H9 (cell line): ENCODE measurements around the gene PFKFB2. TPM values are rescaled to one million over a fixed set of nuclear protein-coding genes. Genes with fewer than 3 reads are reported as not detected.

Experiments used
- DNase-seq: peaks from one replicate; pipeline ENCODE4 v3.0.0-alpha.2; 2017
- H2AFZ ChIP-seq: one replicate; pipeline ENCODE4 v1.6.1; 2013; ENCODE audit warnings: mild to moderate bottlenecking, low read length, control low read depth, moderate library complexity
- H2AK5ac ChIP-seq: 2 replicates; pipeline ENCODE4 v1.6.1; 2013; ENCODE audit warnings: low read length, control low read depth, mixed read lengths; ENCODE audit not compliant: insufficient read length
- H2BK120ac ChIP-seq: one replicate; pipeline ENCODE4 v1.6.1; 2013; ENCODE audit warnings: low read depth, mild to moderate bottlenecking, low read length, control low read depth, inconsistent platforms; ENCODE audit not compliant: poor library complexity, severe bottlenecking
- H2BK12ac ChIP-seq: 2 replicates; pipeline ENCODE4 v1.6.1; 2013; ENCODE audit warnings: low read length, control low read depth, mixed read lengths, low read depth; ENCODE audit not compliant: insufficient read length
- H2BK15ac ChIP-seq: 2 replicates; pipeline ENCODE4 v1.6.1; 2013; ENCODE audit warnings: low read depth, low read length, control low read depth
- H2BK20ac ChIP-seq: one replicate; pipeline ENCODE4 v1.6.1; 2013; ENCODE audit warnings: low read depth, mild to moderate bottlenecking, low read length, control low read depth, inconsistent platforms; ENCODE audit not compliant: poor library complexity, severe bottlenecking
- H2BK5ac ChIP-seq: 2 replicates; pipeline ENCODE4 v1.6.1; 2013; ENCODE audit warnings: low read length, control low read depth, mixed read lengths; ENCODE audit not compliant: insufficient read length
- H3K14ac ChIP-seq: 2 replicates; pipeline ENCODE4 v1.6.1; 2013; ENCODE audit warnings: low read length, control low read depth; ENCODE audit not compliant: insufficient read depth
- H3K18ac ChIP-seq: 2 replicates; pipeline ENCODE4 v1.6.1; 2013; ENCODE audit warnings: low read depth, mild to moderate bottlenecking, mixed read lengths, low read length, control low read depth; ENCODE audit not compliant: insufficient read length
- H3K23ac ChIP-seq: 2 replicates; pipeline ENCODE4 v1.6.1; 2013; ENCODE audit warnings: low read length, control low read depth, mixed read lengths, low read depth; ENCODE audit not compliant: insufficient read length
- H3K23me2 ChIP-seq: 2 replicates; pipeline ENCODE4 v1.6.1; 2013; ENCODE audit warnings: low read depth, mild to moderate bottlenecking, mixed read lengths, low read length, control low read depth; ENCODE audit not compliant: insufficient read length, poor library complexity, severe bottlenecking
- H3K27ac ChIP-seq: 2 replicates; pipeline ENCODE4 v1.5.1; 2013; ENCODE audit warnings: low read length, control low read depth, mixed read lengths, low read depth; ENCODE audit not compliant: insufficient read length
- H3K27me3 ChIP-seq: 2 replicates; pipeline ENCODE4 v1.6.1; 2013; ENCODE audit warnings: low read length, control low read depth, inconsistent platforms; ENCODE audit not compliant: insufficient read depth
- H3K4ac ChIP-seq: 2 replicates; pipeline ENCODE4 v1.6.1; 2013; ENCODE audit warnings: low read depth, mild to moderate bottlenecking, control low read depth, inconsistent platforms, low read length, moderate library complexity
- H3K4me1 ChIP-seq: 2 replicates; pipeline ENCODE4 v1.6.1; 2013; ENCODE audit warnings: low read length, control low read depth, inconsistent platforms; ENCODE audit not compliant: insufficient read depth
- H3K4me2 ChIP-seq: 2 replicates; pipeline ENCODE4 v1.6.1; 2013; ENCODE audit warnings: low read length, control low read depth, mixed read lengths; ENCODE audit not compliant: insufficient read length, insufficient read depth
- H3K56ac ChIP-seq: 2 replicates; pipeline ENCODE4 v1.6.1; 2013; ENCODE audit warnings: low read depth, mild to moderate bottlenecking, mixed read lengths, low read length, control low read depth; ENCODE audit not compliant: insufficient read length
- H3K79me1 ChIP-seq: 2 replicates; pipeline ENCODE4 v1.6.1; 2013; ENCODE audit warnings: low read depth, mild to moderate bottlenecking, moderate library complexity, low read length, control low read depth, inconsistent platforms; ENCODE audit not compliant: insufficient read depth, poor library complexity, severe bottlenecking
- H3K79me2 ChIP-seq: 2 replicates; pipeline ENCODE4 v1.6.1; 2013; ENCODE audit warnings: low read length, control low read depth, inconsistent platforms; ENCODE audit not compliant: insufficient read depth
- H3K9ac ChIP-seq: 2 replicates; pipeline ENCODE4 v1.6.1; 2013; ENCODE audit warnings: low read length, control low read depth, mixed read lengths; ENCODE audit not compliant: insufficient read length; ENCODE audit errors: extremely low read depth
- H3K9me3 ChIP-seq: one replicate; pipeline ENCODE4 v1.6.1; 2013; ENCODE audit warnings: low read depth, low read length, inconsistent platforms; ENCODE audit not compliant: control insufficient read depth
- H3T11ph ChIP-seq: one replicate; pipeline ENCODE4 v1.6.1; 2013; ENCODE audit warnings: mild to moderate bottlenecking, low read length, control low read depth, inconsistent platforms
- H4K20me1 ChIP-seq: one replicate; pipeline ENCODE4 v1.6.1; 2013; ENCODE audit not compliant: control insufficient read depth, insufficient read length, insufficient read depth
- H4K5ac ChIP-seq: 2 replicates; pipeline ENCODE4 v1.6.1; 2013; ENCODE audit warnings: low read depth, mild to moderate bottlenecking, mixed read lengths, low read length, control low read depth; ENCODE audit not compliant: insufficient read length
- H4K8ac ChIP-seq: replicated peaks from 2 replicates; pipeline ENCODE4 v1.6.1; 2013; ENCODE audit warnings: low read length, control low read depth, mixed read lengths, low read depth; ENCODE audit not compliant: insufficient read length
- H4K91ac ChIP-seq: 2 replicates; pipeline ENCODE4 v1.6.1; 2013; ENCODE audit warnings: low read depth, mild to moderate bottlenecking, moderate library complexity, mixed read lengths, low read length, control low read depth; ENCODE audit not compliant: insufficient read length
- H3K27ac Mint-ChIP-seq, 3 experiments: 2 replicates in 2 of 3; 3 replicates in 1 of 3; pipeline ENCODE4 v1.8.0; 2020 to 2021; ENCODE audit warnings: mixed read lengths in 3 of 3, mild to moderate bottlenecking in 1 of 3, moderate library complexity in 1 of 3
- H3K27me3 Mint-ChIP-seq: 2 replicates; pipeline ENCODE4 v1.8.0; 2021; ENCODE audit warnings: low read depth, mild to moderate bottlenecking, moderate library complexity, mixed read lengths
- H3K36me3 Mint-ChIP-seq, 3 experiments: 2 replicates in 2 of 3; 3 replicates in 1 of 3; pipeline ENCODE4 v1.8.0; 2020 to 2021; ENCODE audit warnings: low read depth in 3 of 3, mixed read lengths in 3 of 3; ENCODE audit not compliant: insufficient read depth in 1 of 3
- H3K4me1 Mint-ChIP-seq, 2 experiments: 2 replicates each; pipeline ENCODE4 v1.8.0; 2020; ENCODE audit warnings: mixed read lengths in 2 of 2
- H3K4me3 Mint-ChIP-seq, 2 experiments: 2 replicates in 1 of 2; 3 replicates in 1 of 2; pipeline ENCODE4 v1.8.0; 2020 to 2021; ENCODE audit warnings: mild to moderate bottlenecking in 2 of 2, mixed read lengths in 2 of 2, moderate library complexity in 1 of 2
- H3K9me3 Mint-ChIP-seq, 2 experiments: 2 replicates in 1 of 2; 3 replicates in 1 of 2; pipeline ENCODE4 v1.8.0; 2020; ENCODE audit warnings: mild to moderate bottlenecking in 2 of 2, mixed read lengths in 2 of 2, moderate library complexity in 1 of 2
- CTCF ChIP-seq: fragments of 200-600 bp; sonication (generic); conservative IDR thresholded peaks from 3 replicates; pipeline ENCODE4 v1.8.0; 2021; ENCODE audit warnings: antibody characterized with exemption, mild to moderate bottlenecking
- WGBS: extraction: QIAGEN DNeasy Blood & Tissue Kit; methylation state at CpG from one replicate; pipeline ENCODE4 v1.1.7; 2013; ENCODE audit warnings: missing lambda C conversion rate, low lambda C conversion rate, mixed read lengths; ENCODE audit not compliant: insufficient read length; ENCODE audit errors: extremely low coverage; 5-methylcytosine and 5-hydroxymethylcytosine counted together
- total RNA-seq: library from RNA; stranded (reverse); gene quantifications from 2 replicates; pipeline ENCODE4 v1.2.1, GENCODE V29; 2021

PFKFB2 gene
- total RNA-seq, 1 experiment from 2014 or later = 14.6 TPM

- H3K23ac ChIP-seq = no peak overlapping the region
- no peak overlapping the region for H3K4ac ChIP-seq
- WGBS = no CpG with 5 or more reads among the region's 4 CpGs
- H2BK5ac ChIP-seq = no peak overlapping the region
- no peak overlapping the region for H4K91ac ChIP-seq
- Mint-ChIP-seq H3K9me3 (no peaks in the 10 kb centered on the region), H3K36me3 (peaks cover 0 to 25% (median 9%) of the 10 kb centered on the region in 3 experiments; a peak in 6 of 7 replicates), H3K4me1 (peaks cover 10 to 13% of the 10 kb centered on the region in 2 experiments), H3K4me3 (no peak overlapping the region), H3K27ac (no peak overlapping the region), H3K27me3 (peaks cover 1% of the 10 kb centered on the region)
- peaks cover 4% of the 10 kb centered on the region for H3K23me2 ChIP-seq
- no peak overlapping the region for H2AFZ ChIP-seq
- no peak overlapping the region for H2AK5ac ChIP-seq
- H3K9me3 ChIP-seq = no peaks in the 10 kb centered on the region
- H3K27ac ChIP-seq = no peak overlapping the region
- H2BK12ac ChIP-seq = no peak overlapping the region
- H3K79me2 ChIP-seq = no peaks in the 10 kb centered on the region
- no peak for DNase-seq
- no peak overlapping the region for H3T11ph ChIP-seq
- no peak overlapping the region for H2BK20ac ChIP-seq
- H3K4me1 ChIP-seq = no peaks in the 10 kb centered on the region
- H4K8ac ChIP-seq = no peak overlapping the region
- no peak for TF ChIP-seq CTCF
- H4K20me1 ChIP-seq = no peaks in the 10 kb centered on the region
- no peaks in the 10 kb centered on the region for H3K79me1 ChIP-seq
- no peaks in the 10 kb centered on the region for H3K27me3 ChIP-seq
- H3K18ac ChIP-seq = no peak overlapping the region
- no peak overlapping the region for H2BK15ac ChIP-seq
- no peak overlapping the region for H3K56ac ChIP-seq
- H3K9ac ChIP-seq = no peak overlapping the region
- no peak overlapping the region for H3K14ac ChIP-seq
- no peak overlapping the region for H2BK120ac ChIP-seq
- no peak overlapping the region for H3K4me2 ChIP-seq
- no peak overlapping the region for H4K5ac ChIP-seq
Observed at GRCh38 chr1:207058252-207058651, 5.2 kb downstream of the PFKFB2 start.
